ENCODE results near the gene ADAMTS15. TPM values are rescaled to one million over a fixed set of nuclear protein-coding genes. Genes with fewer than 3 reads are reported as not detected.
A peak's percentile ranks its signal among the peaks of the same experiment; 100 is the strongest.

Gene ADAMTS15
- total RNA-seq, 1 donor from 2014 or later: 9.9 TPM

- peak overlapping the region; percentile 57 for H3K27ac Mint-ChIP-seq
- no peak for DNase-seq (ENCODE audit: low spot score in 2 of 2, unreplicated experiment in 2 of 2)
- H3K27me3 Mint-ChIP-seq (ENCODE audit: low read depth): no peaks in the 10 kb centered on the region
- H3K4me3 Mint-ChIP-seq: no peak overlapping the region
- H3K4me1 Mint-ChIP-seq: peaks cover 4% of the 10 kb centered on the region
- no peaks in the 10 kb centered on the region for H3K36me3 Mint-ChIP-seq
- no peaks in the 10 kb centered on the region for H3K9me3 Mint-ChIP-seq
- no peak for TF ChIP-seq CTCF (IDR thresholded peaks at IDR 0.05; ENCODE audit: unreplicated experiment)
Observed at GRCh38 chr11:130476922-130477491, 28.6 kb downstream of the ADAMTS15 start.

GRCh38 chr11:130477586-130478203 lies 29.2 kb downstream of the ADAMTS15 start:
- Mint-ChIP-seq H3K4me1 (peaks cover 4% of the 10 kb centered on the region), H3K27me3 (ENCODE audit: low read depth) (no peaks in the 10 kb centered on the region), H3K9me3 (no peaks in the 10 kb centered on the region), H3K36me3 (no peaks in the 10 kb centered on the region), H3K27ac (peak overlapping the region; percentile 57), H3K4me3 (no peak overlapping the region)
- no peak for DNase-seq (ENCODE audit: low spot score in 2 of 2, unreplicated experiment in 2 of 2)
- TF ChIP-seq CTCF (IDR thresholded peaks at IDR 0.05; ENCODE audit: unreplicated experiment): no peak

- Mint-ChIP-seq H3K27ac (no peak overlapping the region), H3K27me3 (ENCODE audit: low read depth) (no peaks in the 10 kb centered on the region), H3K4me1 (peaks cover 4% of the 10 kb centered on the region), H3K36me3 (no peaks in the 10 kb centered on the region), H3K4me3 (no peak overlapping the region), H3K9me3 (no peaks in the 10 kb centered on the region)
- no peak for TF ChIP-seq CTCF (IDR thresholded peaks at IDR 0.05; ENCODE audit: unreplicated experiment)
- no peak for DNase-seq (ENCODE audit: low spot score in 2 of 2, unreplicated experiment in 2 of 2)
Observed at GRCh38 chr11:130478204-130478701, 29.8 kb downstream of the ADAMTS15 start.

- Mint-ChIP-seq H3K27ac (no peak overlapping the region), H3K4me1 (peaks cover 4% of the 10 kb centered on the region), H3K27me3 (ENCODE audit: low read depth) (no peaks in the 10 kb centered on the region), H3K36me3 (no peaks in the 10 kb centered on the region), H3K9me3 (peaks cover 1% of the 10 kb centered on the region), H3K4me3 (no peak overlapping the region)
- no peak for TF ChIP-seq CTCF (IDR thresholded peaks at IDR 0.05; ENCODE audit: unreplicated experiment)
- no peak for DNase-seq (ENCODE audit: low spot score in 2 of 2, unreplicated experiment in 2 of 2)
Observed at GRCh38 chr11:130478881-130479280, 30.4 kb downstream of the ADAMTS15 start.

GRCh38 chr11:130480186-130480585 lies 31.7 kb downstream of the ADAMTS15 start:
- peaks cover 2% of the 10 kb centered on the region for H3K36me3 Mint-ChIP-seq

More at GRCh38 chr11:130480186-130480585, 31.7 kb downstream of the ADAMTS15 start:
- no peak overlapping the region for H3K4me3 Mint-ChIP-seq
- peaks cover 4% of the 10 kb centered on the region for H3K9me3 Mint-ChIP-seq
- peaks cover 4% of the 10 kb centered on the region for H3K4me1 Mint-ChIP-seq
- no peak overlapping the region for H3K27ac Mint-ChIP-seq
- no peaks in the 10 kb centered on the region for H3K27me3 Mint-ChIP-seq (ENCODE audit: low read depth)
- no peak for DNase-seq (ENCODE audit: low spot score in 2 of 2, unreplicated experiment in 2 of 2)
- no peak for TF ChIP-seq CTCF (IDR thresholded peaks at IDR 0.05; ENCODE audit: unreplicated experiment)

Data from mesothelial cell of epicardium (in vitro differentiated cells).